Testis (tissue), 3 donors: ENCODE results near the gene KCNAB2. TPM values are rescaled to one million over a fixed set of nuclear protein-coding genes. Genes with fewer than 3 reads are reported as not detected.

Experiments used
- DNase-seq: peaks from one replicate; pipeline ENCODE4 v3.0.0-alpha.2; 2019
- H3K27ac ChIP-seq, 2 donors: fragments of 200-600 bp; sonication (generic); one replicate each; pipeline ENCODE4 v1.5.1; 2019
- H3K27me3 ChIP-seq: fragments of 200-600 bp; sonication (generic); one replicate; pipeline ENCODE4 v1.5.1; 2019
- H3K36me3 ChIP-seq: fragments of 200-600 bp; sonication (generic); one replicate; pipeline ENCODE4 v1.5.1; 2017; ENCODE audit warnings: low read depth; ENCODE audit errors: missing control alignments
- H3K4me1 ChIP-seq: fragments of 200-600 bp; sonication (generic); one replicate; pipeline ENCODE4 v1.5.1; 2019
- H3K4me3 ChIP-seq, 2 donors: fragments of 200-600 bp; sonication (generic); one replicate each; pipeline ENCODE4 v1.5.1; 2017 to 2019
- H3K9me3 ChIP-seq: fragments of 200-600 bp; sonication (generic); one replicate; pipeline ENCODE4 v1.5.1; 2017
- POLR2A ChIP-seq: fragments of 450-650 bp; IDR thresholded peaks from one replicate; pipeline ENCODE4 v1.6.1; 2017; ENCODE audit warnings: antibody characterized with exemption, mild to moderate bottlenecking, moderate library complexity
- WGBS, 2 donors: methylation state at CpG; one replicate each; pipeline ENCODE4 v1.1.5; 2018; 5-methylcytosine and 5-hydroxymethylcytosine counted together
- intact Hi-C: fragments of 100-400 bp; cut with DNase I; formaldehyde crosslinking; loops from one replicate; pipeline ENCODE4 v1.15.1; 2023; ENCODE audit warnings: low total_unique reads
- polyA plus RNA-seq: library from polyadenylated mRNA; stranded (reverse); fragments of 350-450 nt; fragmentation: Illumina TruSeq; extraction: RNeasy Lipid Tissue Mini Kit (QIAGEN cat#74804); gene quantifications from one replicate; pipeline ENCODE4 v1.2.3, GENCODE V29; 2014; ENCODE audit warnings: low read depth, low replicate concordance; ENCODE audit not compliant: insufficient read depth
- total RNA-seq, 2 donors: library from RNA; depleted of rRNA; stranded (reverse); fragments of >200 nt; gene quantifications; one replicate each; pipeline ENCODE4 v1.2.3, GENCODE V29; 2016
- TF ChIP-seq, protein P1 (sequence below), 3 experiments: fragments of 450-650 bp in 2 of 3; fragments of 200-600 bp in 1 of 3; sonication (generic) in 1 of 3; IDR thresholded peaks; one replicate each; pipeline ENCODE4 v1.5.1; 2016 to 2019; ENCODE audit warnings: antibody characterized with exemption in 3 of 3, mild to moderate bottlenecking in 2 of 3, moderate library complexity in 1 of 3

KCNAB2 gene
- total and polyA plus RNA-seq, 3 donors from 2014 or later, result 9.0 to 9.8 (median 9.3) TPM

DNA sequence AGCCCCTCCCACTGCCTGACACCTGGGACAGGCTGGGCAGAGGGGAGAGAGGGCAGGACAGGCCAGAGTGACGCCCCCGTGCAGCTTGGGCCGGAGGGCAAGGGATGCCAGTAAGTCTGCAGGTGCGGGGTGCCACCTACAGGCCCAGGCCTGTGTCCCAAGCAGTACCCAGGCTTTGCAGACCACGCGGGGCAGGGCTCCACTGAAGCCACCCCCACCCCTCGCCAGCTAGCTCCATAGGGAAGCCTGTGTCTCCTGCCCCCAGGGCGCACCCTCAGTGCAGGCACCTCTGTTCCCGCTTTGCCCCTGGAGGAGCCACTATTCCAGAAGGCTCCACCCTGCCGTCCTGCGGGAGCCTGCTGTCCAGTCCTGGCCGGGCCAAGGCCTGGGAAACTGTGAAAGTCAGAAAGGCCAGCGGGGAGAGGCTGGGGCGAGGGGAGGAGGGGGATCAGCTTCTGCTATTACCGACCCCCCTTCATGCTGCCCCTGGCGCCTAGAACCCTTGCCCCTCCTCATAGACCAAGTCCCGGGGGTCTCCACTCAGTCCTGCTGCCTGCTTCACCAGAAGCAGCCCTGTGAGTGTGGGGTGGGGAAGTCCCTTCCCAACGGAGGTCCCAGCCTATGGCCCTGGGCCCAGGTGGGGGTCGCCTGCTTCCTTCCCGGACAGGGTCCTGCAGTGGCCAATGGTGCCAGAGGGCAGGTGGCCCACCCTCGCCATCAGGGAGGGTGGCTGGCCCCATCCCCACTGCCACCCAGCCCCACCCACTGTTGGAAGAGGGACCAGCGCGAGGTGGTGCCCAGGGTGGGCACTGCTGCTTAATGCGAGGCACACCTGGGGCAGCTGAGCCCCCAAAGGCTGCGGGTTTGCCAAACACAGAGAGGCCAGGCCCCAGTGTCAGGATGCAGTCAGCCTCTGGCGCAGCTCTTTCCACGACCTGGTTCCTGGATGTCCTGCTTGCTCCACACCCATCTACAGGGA lies 54.4 kb downstream of the KCNAB2 start:
- no peak for DNase-seq
- Histone ChIP-seq H3K27ac (no peak overlapping the region), H3K9me3 (no peaks in the 10 kb centered on the region), H3K4me3 (no peak overlapping the region), H3K4me1 (peaks cover 11% of the 10 kb centered on the region), H3K36me3 (no peaks in the 10 kb centered on the region), H3K27me3 (no peaks in the 10 kb centered on the region)
- WGBS, 2 donors, result 83% methylated on average over 20 to 27 of the region's 27 CpGs
- intact Hi-C loops, result no loop called here
- TF ChIP-seq, protein P1, sequence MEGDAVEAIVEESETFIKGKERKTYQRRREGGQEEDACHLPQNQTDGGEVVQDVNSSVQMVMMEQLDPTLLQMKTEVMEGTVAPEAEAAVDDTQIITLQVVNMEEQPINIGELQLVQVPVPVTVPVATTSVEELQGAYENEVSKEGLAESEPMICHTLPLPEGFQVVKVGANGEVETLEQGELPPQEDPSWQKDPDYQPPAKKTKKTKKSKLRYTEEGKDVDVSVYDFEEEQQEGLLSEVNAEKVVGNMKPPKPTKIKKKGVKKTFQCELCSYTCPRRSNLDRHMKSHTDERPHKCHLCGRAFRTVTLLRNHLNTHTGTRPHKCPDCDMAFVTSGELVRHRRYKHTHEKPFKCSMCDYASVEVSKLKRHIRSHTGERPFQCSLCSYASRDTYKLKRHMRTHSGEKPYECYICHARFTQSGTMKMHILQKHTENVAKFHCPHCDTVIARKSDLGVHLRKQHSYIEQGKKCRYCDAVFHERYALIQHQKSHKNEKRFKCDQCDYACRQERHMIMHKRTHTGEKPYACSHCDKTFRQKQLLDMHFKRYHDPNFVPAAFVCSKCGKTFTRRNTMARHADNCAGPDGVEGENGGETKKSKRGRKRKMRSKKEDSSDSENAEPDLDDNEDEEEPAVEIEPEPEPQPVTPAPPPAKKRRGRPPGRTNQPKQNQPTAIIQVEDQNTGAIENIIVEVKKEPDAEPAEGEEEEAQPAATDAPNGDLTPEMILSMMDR (IDR thresholded peaks at IDR 0.05), result no peak
- TF ChIP-seq POLR2A, result no peak

DNA sequence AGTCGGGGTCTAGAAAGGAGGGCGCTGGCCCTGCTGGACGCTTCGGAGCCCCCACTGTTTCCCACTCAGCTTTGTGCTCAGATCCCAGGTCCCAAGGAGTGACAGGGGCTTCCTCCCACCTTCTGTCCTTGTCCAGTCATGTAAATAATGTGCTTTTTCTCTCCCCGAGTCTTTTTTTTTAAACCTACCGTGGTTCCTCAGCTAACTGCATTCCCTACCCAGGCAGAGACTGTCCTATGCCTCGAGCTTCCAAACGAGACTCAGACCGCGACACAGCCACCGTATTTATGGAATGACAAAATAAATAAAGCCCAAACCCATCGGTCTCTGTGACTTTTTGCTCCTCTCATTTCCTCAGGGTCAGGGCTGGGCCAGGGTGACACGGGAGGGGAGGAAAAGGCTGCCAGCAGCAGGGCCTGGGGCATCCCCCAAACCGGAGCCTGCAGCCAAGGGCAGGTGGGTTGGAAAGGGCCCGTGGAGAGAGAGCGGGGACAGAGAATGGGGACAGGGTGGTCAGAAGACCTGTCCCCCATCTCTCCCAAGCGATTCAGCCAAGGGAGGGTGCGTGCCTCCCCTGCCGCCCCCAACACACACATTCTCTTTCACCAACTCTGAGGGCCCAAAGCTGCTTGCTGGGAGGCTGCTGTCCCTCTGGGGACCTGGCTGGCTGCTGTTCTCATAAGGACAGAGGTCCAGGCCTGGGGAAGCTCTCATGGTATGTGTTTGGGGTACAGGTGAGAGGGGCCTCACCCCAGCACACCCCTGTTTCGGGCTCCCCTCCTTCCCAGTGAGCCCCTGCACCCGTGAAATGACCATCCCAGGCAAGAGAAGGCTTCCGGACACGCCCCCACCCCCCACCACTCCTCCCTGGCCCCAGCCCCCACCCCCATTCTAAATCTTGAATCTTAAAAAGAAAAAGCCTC lies 55.4 kb downstream of the KCNAB2 start:
- no peak overlapping the region for H3K27ac ChIP-seq
- H3K4me1 ChIP-seq, result peaks cover 11% of the 10 kb centered on the region
- no peak for DNase-seq
- no peaks in the 10 kb centered on the region for H3K27me3 ChIP-seq
- H3K4me3 ChIP-seq, result no peak overlapping the region
- intact Hi-C loops, result no loop called here
- H3K36me3 ChIP-seq, result no peaks in the 10 kb centered on the region
- TF ChIP-seq, protein P1 (IDR thresholded peaks at IDR 0.05), result no peak
- no peak for TF ChIP-seq POLR2A
- no peaks in the 10 kb centered on the region for H3K9me3 ChIP-seq
- 70 to 74% methylated on average over 19 to 23 of the region's 23 CpGs for WGBS, 2 donors

DNA sequence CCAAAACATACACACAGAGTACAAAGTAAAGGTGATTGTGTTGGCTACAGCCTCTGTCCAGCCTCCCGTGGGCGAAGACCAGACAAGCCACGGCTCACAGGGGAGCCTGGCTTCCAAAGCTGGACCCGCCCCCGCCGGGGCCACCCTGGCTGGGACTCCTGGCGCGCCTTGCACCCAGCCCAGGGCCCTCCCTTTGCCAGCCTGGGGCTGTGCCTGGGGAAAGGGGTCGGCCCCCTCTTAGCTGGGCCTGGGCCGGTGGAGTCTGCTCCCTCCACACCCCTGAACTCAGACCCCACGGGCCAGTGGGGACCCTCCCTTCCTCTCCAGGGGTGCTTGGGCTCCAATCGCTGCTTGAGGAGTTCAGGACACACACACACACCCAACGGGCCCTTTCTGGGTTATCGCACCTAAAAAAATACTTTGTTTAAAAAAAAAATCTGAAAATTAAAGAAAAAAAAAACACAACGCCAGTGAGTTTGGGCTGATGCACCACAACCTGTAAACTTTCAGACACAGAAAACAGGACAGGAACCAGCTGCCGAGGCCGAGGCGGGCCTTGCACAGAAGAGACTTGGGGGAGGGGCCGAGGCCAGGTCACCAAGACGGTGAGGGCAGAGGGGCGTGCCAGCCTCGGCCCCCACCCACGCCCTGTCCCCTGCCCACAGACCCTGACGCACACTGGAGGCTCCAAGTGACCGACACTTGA lies 56.3 kb downstream of the KCNAB2 start:
- intact Hi-C loops, result no loop called here
- DNase-seq, result no peak
- no peak overlapping the region for H3K27ac ChIP-seq

DNA sequence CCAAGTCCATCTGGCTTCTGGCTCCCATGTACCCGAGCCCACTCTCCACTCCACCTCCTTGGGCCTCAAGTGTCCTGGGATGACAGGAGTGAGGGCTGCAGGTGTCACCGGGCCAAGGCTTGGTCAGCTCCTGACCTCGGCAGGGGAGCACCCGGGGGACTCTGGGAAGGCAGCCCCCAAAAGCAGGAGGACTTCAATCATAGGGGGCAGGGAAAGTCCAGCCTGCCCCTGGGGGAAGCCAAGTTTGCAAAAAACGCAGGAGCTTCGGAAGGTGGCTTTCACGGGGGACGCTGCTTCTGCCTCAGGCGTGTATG lies 56.8 kb downstream of the KCNAB2 start:
- Histone ChIP-seq H3K36me3 (no peaks in the 10 kb centered on the region), H3K9me3 (no peaks in the 10 kb centered on the region), H3K27me3 (no peaks in the 10 kb centered on the region), H3K27ac (no peak overlapping the region), H3K4me3 (no peak overlapping the region), H3K4me1 (peaks cover 11% of the 10 kb centered on the region)
- WGBS, 2 donors, result 84 to 93% methylated on average over 6 to 9 of the region's 9 CpGs
- intact Hi-C loops, result no loop called here
- no peak for DNase-seq
- TF ChIP-seq, protein P1 (IDR thresholded peaks at IDR 0.05), result no peak
- TF ChIP-seq POLR2A, result no peak

More for the DNA sequence above, 56.3 kb downstream of the KCNAB2 start:
- H3K36me3 ChIP-seq, result no peaks in the 10 kb centered on the region
- H3K9me3 ChIP-seq, result no peaks in the 10 kb centered on the region
- no peaks in the 10 kb centered on the region for H3K27me3 ChIP-seq
- peaks cover 11% of the 10 kb centered on the region for H3K4me1 ChIP-seq
- 54 to 64% methylated on average over 18 to 25 of the region's 25 CpGs for WGBS, 2 donors
- TF ChIP-seq, protein P1 (IDR thresholded peaks at IDR 0.05), result no peak
- no peak for TF ChIP-seq POLR2A
- H3K4me3 ChIP-seq, result no peak overlapping the region
